HepG2 (cell line): ENCODE results near the gene SETD1A. TPM values are rescaled to one million over a fixed set of nuclear protein-coding genes. Genes with fewer than 3 reads are reported as not detected.

ENCODE experiments used
- ATF7-NPFF ChIP-seq: sonication (generic); formaldehyde crosslinking; IDR thresholded peaks from 2 replicates; pipeline ENCODE4 v1.8.1; 2023; ENCODE audit warnings: mild to moderate bottlenecking, low read depth, missing genetic modification reagents, moderate library complexity
- BORCS8-MEF2B ChIP-seq: sonication (generic); formaldehyde crosslinking; IDR thresholded peaks from 2 replicates; pipeline ENCODE4 v1.8.0; 2022; ENCODE audit warnings: mild to moderate bottlenecking, missing genetic modification reagents
- CBX2 ChIP-seq, 2 experiments: fragments of 200-600 bp in 1 of 2; sonication (generic); formaldehyde crosslinking in 1 of 2; IDR thresholded peaks; 2 replicates each; pipeline versions ENCODE4 v1.7.0 to v1.8.1; 2018 to 2022; ENCODE audit warnings: low read depth in 2 of 2, low read length in 1 of 2, mild to moderate bottlenecking in 1 of 2, missing genetic modification reagents in 1 of 2
- DNMT3B ChIP-seq: conservative IDR thresholded peaks from 2 replicates; pipeline ENCODE4 v1.6.1; 2016; ENCODE audit warnings: missing biosample characterization, control low read depth
- HDAC6 ChIP-seq: fragments of 200-600 bp; sonication (generic); IDR thresholded peaks from 2 replicates; pipeline ENCODE4 v1.7.0; 2017; ENCODE audit warnings: mild to moderate bottlenecking, antibody characterized with exemption, low read length, low read depth
- HHEX ChIP-seq: IDR thresholded peaks from 2 replicates; pipeline ENCODE4 v1.6.1; 2016; ENCODE audit warnings: control low read depth
- MEF2D ChIP-seq: sonication (generic); formaldehyde crosslinking; IDR thresholded peaks from 2 replicates; pipeline ENCODE4 v1.5.1; 2020; ENCODE audit warnings: mild to moderate bottlenecking, missing genetic modification reagents
- MTF1 ChIP-seq: sonication (generic); formaldehyde crosslinking; IDR thresholded peaks from 2 replicates; pipeline ENCODE4 v1.5.0; 2020; ENCODE audit warnings: missing genetic modification reagents
- SOX6 ChIP-seq, 2 experiments: fragments of 450-650 bp in 1 of 2; sonication (generic) in 1 of 2; formaldehyde crosslinking in 1 of 2; IDR thresholded peaks; 2 replicates each; pipeline versions ENCODE4 v1.4.0 to v1.6.1; 2017 to 2020; ENCODE audit warnings: antibody characterized with exemption in 1 of 2, mild to moderate bottlenecking in 1 of 2, missing genetic modification reagents in 1 of 2
- SP5 ChIP-seq: IDR thresholded peaks from 2 replicates; pipeline ENCODE4 v1.6.1; 2016; ENCODE audit warnings: low read depth, borderline replicate concordance
- STAG1 ChIP-seq: sonication (generic); formaldehyde crosslinking; IDR thresholded peaks from 2 replicates; pipeline ENCODE4 v1.4.0; 2020; ENCODE audit warnings: missing genetic modification reagents
- ZNF3 ChIP-seq: IDR thresholded peaks from 2 replicates; pipeline ENCODE4 v1.7.0; 2017; ENCODE audit warnings: inconsistent platforms
- ZNF33B ChIP-seq: sonication (generic); formaldehyde crosslinking; IDR thresholded peaks from 2 replicates; pipeline ENCODE4 v1.5.1; 2020; ENCODE audit warnings: mild to moderate bottlenecking, missing genetic modification reagents
- ZNF383 ChIP-seq: sonication (generic); formaldehyde crosslinking; IDR thresholded peaks from 2 replicates; pipeline ENCODE4 v1.4.0; 2020; ENCODE audit warnings: missing genetic modification reagents, mild to moderate bottlenecking, borderline replicate concordance
- ZNF724P ChIP-seq: sonication (generic); formaldehyde crosslinking; IDR thresholded peaks from 2 replicates; pipeline ENCODE4 v1.8.0; 2022; ENCODE audit warnings: missing genetic modification reagents, borderline replicate concordance
- ZNF766 ChIP-seq: sonication (generic); formaldehyde crosslinking; IDR thresholded peaks from 2 replicates; pipeline ENCODE4 v1.5.0; 2020; ENCODE audit warnings: missing genetic modification reagents, borderline replicate concordance
- polyA plus RNA-seq, 8 experiments: library from polyadenylated mRNA; depleted of rRNA in 3 of 8; stranded (reverse) in 7 of 8; unstranded in 1 of 8; fragments of >200 nt; fragmentation: Illumina TruSeq in 4 of 8; extraction: Trizol in 4 of 8; gene quantifications; 2 replicates each; pipeline versions ENCODE4 v1.2.1 to v1.2.3, GENCODE V29; 2011 to 2016; ENCODE audit warnings: low read depth in 4 of 8, missing spikeins in 1 of 8, mixed read lengths in 1 of 8; ENCODE audit not compliant: insufficient read depth in 1 of 8
- total RNA-seq, 5 experiments: library from RNA; depleted of rRNA; stranded (reverse); fragments of >200 nt; fragmentation: Illumina TruSeq; extraction: Trizol; gene quantifications; 2 replicates each; pipeline ENCODE4 v1.2.3, GENCODE V29; 2016; ENCODE audit warnings: low read depth in 1 of 5
- TF ChIP-seq, protein P1 (sequence below), 2 experiments: sonication (generic) in 1 of 2; formaldehyde crosslinking in 1 of 2; IDR thresholded peaks; 2 replicates each; pipeline versions ENCODE4 v1.6.1 to v1.9.0; 2014 to 2022; ENCODE audit warnings: antibody characterized with exemption in 1 of 2, borderline replicate concordance in 1 of 2, inconsistent platforms in 1 of 2, low read depth in 1 of 2, missing genetic modification reagents in 1 of 2
- TF ChIP-seq, protein P2 (sequence below): sonication (generic); formaldehyde crosslinking; IDR thresholded peaks from 2 replicates; pipeline ENCODE4 v1.4.0; 2020; ENCODE audit warnings: mild to moderate bottlenecking, missing genetic modification reagents
- TF ChIP-seq, protein P3 (sequence below): sonication (generic); formaldehyde crosslinking; IDR thresholded peaks from 2 replicates; pipeline ENCODE4 v1.4.0; 2020; ENCODE audit warnings: missing genetic modification reagents
- TF ChIP-seq, protein P4 (sequence below): IDR thresholded peaks from 2 replicates; pipeline ENCODE4 v1.6.1; 2016; ENCODE audit warnings: mild to moderate bottlenecking, missing biosample characterization, missing genetic modification reagents

SETD1A gene
- total and polyA plus RNA-seq, 2 of the 13 experiments (the other 11 are each of a cell fraction or from before 2014, with no cell fraction given): 3.8 to 5.6 TPM

DNA sequence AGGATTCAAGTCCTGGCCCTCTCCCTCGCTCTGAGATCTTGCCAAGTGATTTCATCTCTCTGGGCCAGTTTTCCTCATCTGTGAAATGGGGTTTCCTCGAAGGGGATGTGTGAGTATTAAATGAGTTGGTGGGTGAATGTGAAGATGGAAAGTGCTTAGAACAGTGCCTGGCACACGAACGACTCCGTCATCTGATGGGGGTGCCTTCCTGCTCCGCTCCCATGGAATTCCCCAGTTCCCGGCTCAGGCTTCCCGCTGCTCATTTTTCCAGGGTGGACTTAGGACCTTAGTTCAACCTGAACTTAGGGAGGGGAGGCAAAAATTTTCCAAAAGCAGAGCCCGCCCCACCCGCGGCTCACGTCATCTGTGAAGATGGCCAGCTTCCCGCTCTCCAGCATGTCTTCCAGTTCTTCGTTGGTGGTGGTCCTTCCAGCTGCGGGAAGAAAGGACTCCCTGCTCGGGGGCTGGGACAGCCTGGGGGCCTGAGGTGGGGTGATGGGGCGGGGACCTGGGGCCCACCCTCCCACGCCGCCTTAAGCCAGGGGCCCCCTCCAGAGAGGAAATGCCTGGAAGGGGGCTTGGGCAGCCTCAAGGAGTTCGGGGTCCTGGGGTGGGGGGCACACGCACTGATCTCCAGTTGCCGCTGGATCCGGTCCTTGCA, 38.9 kb downstream of the SETD1A start (continued):
- no peak for TF ChIP-seq SOX6 (IDR thresholded peaks at IDR 0.05)
- TF ChIP-seq SOX6 (CRISPR knock-in tag; IDR thresholded peaks at IDR 0.05): peak; percentile 13; the same call in 1 of the 2 replicates
- TF ChIP-seq, protein P1, sequence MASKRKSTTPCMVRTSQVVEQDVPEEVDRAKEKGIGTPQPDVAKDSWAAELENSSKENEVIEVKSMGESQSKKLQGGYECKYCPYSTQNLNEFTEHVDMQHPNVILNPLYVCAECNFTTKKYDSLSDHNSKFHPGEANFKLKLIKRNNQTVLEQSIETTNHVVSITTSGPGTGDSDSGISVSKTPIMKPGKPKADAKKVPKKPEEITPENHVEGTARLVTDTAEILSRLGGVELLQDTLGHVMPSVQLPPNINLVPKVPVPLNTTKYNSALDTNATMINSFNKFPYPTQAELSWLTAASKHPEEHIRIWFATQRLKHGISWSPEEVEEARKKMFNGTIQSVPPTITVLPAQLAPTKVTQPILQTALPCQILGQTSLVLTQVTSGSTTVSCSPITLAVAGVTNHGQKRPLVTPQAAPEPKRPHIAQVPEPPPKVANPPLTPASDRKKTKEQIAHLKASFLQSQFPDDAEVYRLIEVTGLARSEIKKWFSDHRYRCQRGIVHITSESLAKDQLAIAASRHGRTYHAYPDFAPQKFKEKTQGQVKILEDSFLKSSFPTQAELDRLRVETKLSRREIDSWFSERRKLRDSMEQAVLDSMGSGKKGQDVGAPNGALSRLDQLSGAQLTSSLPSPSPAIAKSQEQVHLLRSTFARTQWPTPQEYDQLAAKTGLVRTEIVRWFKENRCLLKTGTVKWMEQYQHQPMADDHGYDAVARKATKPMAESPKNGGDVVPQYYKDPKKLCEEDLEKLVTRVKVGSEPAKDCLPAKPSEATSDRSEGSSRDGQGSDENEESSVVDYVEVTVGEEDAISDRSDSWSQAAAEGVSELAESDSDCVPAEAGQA (IDR thresholded peaks at IDR 0.05; ENCODE audit: low read depth): peak; percentile 48
- TF ChIP-seq, protein P1 (CRISPR knock-in tag; IDR thresholded peaks at IDR 0.05; ENCODE audit: borderline replicate concordance): no peak
- no peak for TF ChIP-seq ZNF383 (CRISPR knock-in tag)
- TF ChIP-seq ZNF33B (CRISPR knock-in tag): 0 out of 2 replicates have a peak, but pooled peaks have one; percentile 30
- no peak for TF ChIP-seq HDAC6
- TF ChIP-seq SP5 (CRISPR knock-in tag): peak; percentile 39; the same call in 1 of the 2 replicates
- TF ChIP-seq, protein P2, sequence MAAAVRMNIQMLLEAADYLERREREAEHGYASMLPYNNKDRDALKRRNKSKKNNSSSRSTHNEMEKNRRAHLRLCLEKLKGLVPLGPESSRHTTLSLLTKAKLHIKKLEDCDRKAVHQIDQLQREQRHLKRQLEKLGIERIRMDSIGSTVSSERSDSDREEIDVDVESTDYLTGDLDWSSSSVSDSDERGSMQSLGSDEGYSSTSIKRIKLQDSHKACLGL (CRISPR knock-in tag): peak; percentile 42
- no peak; the same call in 1 of the 2 replicates for TF ChIP-seq BORCS8-MEF2B (CRISPR knock-in tag)
- TF ChIP-seq MEF2D (CRISPR knock-in tag): 0 out of 2 replicates have a peak, but pooled peaks have one; percentile 32
- no peak for TF ChIP-seq MTF1 (CRISPR knock-in tag)
- 0 out of 2 replicates have a peak, but pooled peaks have one; percentile 60 for TF ChIP-seq DNMT3B (CRISPR knock-in tag)
- TF ChIP-seq, protein P3, sequence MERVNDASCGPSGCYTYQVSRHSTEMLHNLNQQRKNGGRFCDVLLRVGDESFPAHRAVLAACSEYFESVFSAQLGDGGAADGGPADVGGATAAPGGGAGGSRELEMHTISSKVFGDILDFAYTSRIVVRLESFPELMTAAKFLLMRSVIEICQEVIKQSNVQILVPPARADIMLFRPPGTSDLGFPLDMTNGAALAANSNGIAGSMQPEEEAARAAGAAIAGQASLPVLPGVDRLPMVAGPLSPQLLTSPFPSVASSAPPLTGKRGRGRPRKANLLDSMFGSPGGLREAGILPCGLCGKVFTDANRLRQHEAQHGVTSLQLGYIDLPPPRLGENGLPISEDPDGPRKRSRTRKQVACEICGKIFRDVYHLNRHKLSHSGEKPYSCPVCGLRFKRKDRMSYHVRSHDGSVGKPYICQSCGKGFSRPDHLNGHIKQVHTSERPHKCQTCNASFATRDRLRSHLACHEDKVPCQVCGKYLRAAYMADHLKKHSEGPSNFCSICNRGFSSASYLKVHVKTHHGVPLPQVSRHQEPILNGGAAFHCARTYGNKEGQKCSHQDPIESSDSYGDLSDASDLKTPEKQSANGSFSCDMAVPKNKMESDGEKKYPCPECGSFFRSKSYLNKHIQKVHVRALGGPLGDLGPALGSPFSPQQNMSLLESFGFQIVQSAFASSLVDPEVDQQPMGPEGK (CRISPR knock-in tag): peak; percentile 92
- TF ChIP-seq ZNF724P: 0 out of 2 replicates have a peak, but pooled peaks have one; percentile 26
- TF ChIP-seq ZNF766: no peak
- TF ChIP-seq, protein P4, sequence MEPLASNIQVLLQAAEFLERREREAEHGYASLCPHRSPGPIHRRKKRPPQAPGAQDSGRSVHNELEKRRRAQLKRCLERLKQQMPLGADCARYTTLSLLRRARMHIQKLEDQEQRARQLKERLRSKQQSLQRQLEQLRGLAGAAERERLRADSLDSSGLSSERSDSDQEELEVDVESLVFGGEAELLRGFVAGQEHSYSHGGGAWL: 0 out of 2 replicates have a peak, but pooled peaks have one; percentile 3
- no peak for TF ChIP-seq HHEX (CRISPR knock-in tag)
- peak; percentile 98 for TF ChIP-seq ZNF3
- TF ChIP-seq ATF7-NPFF (CRISPR knock-in tag): peak; percentile 24; the same call in 1 of the 2 replicates
- no peak for TF ChIP-seq CBX2 (IDR thresholded peaks at IDR 0.05; ENCODE audit: low read depth, low read length)
- TF ChIP-seq CBX2 (CRISPR knock-in tag; IDR thresholded peaks at IDR 0.05; ENCODE audit: low read depth): no peak
- TF ChIP-seq STAG1 (CRISPR knock-in tag): 0 out of 2 replicates have a peak, but pooled peaks have one; percentile 18
